ENCODE measurements around the gene LARP1B.
"Not testable (repeated sequence)": the region's sequence is repeated elsewhere in the genome, so short reads cannot be mapped to it uniquely, and the experiment has no call there.

LARP1B gene

DNA sequence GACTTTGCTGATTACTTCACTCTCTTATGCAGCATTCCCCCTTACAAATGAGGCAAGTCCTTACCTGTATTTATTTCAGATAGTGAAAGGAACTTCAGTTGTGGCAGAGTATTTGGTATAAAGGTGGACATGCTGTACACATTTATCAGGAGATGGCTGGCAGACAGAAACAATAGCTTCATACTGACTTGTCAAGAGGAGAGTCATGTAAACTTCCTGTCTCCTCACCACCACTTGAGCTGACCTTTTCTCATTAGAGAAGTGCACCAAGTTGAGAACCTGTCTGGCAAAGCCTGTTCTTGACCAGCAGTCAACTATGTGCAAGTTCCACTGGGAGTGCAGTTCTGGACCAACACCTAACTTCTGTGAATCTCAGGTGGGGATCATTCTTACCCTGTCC is 80.8 kb downstream of the LARP1B start:
- no peak for DNase-seq

DNA sequence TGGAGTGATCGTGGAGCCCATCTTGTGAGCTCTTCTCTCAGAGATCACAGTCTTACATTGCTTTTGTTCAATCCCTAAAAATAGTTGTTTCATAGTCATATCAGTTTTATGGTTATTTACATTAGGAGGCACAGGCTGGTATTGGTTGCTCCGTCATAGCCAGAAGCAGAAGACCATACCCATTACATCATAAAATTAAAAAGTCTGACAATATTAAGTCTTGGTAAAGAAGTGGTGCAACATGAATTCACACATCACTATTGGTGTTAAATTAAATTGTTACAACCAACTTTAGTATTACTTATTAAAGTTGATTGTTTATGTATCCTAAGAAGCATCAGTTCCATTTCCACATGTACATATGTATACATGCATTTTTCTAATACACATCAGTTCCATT is 84.6 kb downstream of the LARP1B start:
- no peak for DNase-seq

DNA sequence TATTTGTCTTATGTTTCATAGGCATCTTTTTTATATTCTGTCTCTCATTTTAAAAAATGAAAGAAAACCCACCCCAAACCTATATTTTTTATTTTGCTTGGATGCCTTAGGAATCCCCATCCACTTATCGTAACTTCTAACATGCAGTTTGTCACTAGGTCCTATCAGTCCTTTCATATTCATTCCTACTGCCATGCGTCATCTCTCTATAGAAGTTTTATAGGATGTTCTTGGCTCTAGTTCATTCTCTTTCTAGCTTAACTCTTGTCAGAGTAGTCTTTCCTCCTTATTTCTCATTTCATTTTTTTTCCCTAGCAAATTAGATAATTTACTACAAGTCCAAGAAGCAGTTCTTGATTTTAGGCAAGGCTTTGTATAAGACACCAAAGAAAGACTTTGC is 92.7 kb downstream of the LARP1B start:
- DNase-seq, result no peak

DNA sequence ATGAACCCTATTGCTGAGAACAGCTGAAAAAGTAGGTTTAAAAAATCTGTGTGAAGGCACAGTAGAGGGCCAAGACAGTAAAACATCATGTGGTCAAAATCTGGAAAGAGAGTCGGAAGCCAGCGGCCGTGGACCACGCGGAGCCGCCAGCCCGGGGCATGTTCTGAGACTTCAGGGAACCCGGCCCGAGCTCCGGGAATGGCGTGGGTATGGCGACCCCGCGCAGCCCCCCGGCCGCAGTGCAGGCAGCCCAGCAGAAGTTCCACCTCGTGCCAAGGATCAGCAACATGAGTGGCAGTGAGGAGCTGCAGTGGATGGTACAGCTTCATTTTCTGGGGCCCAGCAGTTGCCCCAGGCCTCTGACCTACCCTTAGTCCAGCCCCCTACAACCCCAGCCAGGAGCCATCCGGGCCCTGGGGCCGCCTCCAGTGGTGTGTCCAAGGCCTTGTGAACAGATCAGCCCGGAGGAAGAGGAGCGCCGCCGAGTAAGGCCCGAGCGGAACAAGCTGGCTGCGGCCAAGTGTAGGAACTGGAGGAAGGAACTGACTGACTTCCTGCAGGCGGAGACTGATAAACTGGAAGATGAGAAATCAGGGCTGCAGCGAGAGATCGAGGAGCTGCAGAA is 94.2 kb downstream of the LARP1B start:
- DNase-seq, result no peak

DNA sequence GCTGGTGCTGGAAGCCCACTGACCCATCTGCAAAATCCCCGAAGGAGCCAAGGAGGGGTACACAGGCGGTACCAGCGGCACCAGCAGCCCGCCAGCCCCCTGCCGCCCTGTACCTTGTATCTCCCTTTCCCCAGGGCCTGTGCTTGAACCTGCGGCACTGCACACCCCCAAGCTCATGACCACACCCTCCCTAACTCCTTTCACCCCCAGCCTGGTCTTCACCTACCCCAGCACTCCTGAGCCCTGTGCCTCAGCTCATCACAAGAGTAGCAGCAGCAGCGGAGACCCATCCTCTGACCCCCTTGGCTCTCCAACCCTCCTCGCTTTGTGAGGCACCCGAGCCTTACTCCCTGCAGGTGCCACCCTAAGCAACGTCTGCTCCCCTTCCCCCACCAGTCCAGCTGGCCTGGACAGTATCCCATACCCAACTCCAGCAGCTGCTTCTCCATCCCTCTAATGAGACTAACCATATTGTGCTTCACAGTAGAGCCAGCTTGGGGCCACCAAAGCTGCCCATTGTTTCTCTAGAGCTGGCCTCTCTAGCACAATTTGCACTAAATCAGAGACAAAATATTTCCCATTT is 94.9 kb downstream of the LARP1B start:
- no peak for DNase-seq

DNA sequence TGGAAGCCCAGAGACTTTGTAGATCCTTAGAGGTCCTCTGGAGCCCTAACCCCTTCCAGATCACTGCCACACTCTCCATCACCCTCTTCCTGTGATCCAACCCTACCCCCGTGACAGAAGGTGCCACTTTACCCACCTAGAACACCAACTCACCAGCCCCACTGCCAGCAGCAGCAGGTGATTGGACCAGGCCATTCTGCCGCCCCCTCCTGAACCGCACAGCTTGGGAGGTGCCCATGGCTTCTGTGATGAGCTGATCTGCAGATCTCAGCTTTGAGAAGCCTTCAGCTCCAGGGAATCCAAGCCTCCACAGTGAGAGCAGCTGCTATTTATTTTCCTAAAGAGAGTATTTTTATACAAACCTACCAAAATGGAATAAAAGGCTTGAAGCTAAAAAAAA is 95.4 kb downstream of the LARP1B start:
- DNase-seq, result not testable (repeated sequence)

DNA sequence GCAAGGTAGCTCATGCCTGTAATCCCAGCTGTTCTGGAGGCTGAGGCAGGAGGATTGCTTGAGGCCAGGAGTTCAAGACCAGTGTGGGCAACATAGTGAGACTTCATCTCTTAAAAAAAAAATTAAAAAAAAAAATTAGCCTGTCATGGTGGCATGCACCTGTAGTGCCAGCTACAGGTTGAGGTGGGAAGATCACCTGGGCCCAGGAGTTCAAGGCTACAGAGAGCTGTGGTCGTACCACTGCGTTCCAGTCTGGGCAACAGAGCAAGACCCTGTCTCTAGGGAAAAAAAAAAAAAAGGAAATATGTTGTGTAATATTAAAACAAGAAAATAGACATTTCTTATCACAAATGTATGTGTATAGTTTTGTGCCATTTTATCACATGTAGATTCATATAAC is 97.8 kb downstream of the LARP1B start:
- DNase-seq, result no peak

DNA sequence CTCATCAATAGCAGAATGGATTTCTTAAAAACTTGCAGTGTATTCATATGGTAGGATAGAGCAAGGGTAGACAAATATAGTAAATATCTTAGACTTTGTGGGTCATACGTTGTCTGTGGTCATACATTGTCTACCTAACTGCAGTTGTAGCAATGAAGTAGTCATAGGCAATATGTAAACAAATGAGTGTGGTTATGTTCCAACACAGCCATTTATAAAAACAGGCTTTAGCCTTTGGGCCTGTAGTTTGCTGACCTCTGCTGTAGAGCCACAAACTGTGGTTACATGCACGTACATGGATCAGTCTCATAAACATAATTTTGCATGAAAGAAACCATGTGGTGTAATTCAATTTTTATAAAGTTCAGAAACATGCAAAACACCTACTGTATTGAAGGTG is 98.9 kb downstream of the LARP1B start:
- DNase-seq, result no peak

DNA sequence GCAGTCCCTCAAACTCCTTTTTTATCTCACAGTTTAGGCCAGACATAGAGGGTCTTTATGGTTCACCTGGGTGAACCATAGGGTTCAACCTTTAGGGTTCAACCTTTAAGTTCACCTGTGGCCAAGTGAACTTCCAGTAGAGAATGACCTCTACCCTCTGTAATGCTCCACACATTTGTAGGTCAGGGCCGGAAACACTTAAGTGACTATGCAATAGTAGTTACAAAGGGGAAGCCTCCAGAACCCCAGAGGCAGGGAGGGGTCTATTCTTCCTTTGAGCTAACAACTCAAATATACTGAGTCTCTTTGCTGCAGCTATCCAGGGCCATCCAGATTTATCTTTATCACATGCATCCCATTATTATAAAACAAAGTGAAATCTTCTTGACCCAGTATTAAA is 100.0 kb downstream of the LARP1B start:
- no peak for DNase-seq

DNA sequence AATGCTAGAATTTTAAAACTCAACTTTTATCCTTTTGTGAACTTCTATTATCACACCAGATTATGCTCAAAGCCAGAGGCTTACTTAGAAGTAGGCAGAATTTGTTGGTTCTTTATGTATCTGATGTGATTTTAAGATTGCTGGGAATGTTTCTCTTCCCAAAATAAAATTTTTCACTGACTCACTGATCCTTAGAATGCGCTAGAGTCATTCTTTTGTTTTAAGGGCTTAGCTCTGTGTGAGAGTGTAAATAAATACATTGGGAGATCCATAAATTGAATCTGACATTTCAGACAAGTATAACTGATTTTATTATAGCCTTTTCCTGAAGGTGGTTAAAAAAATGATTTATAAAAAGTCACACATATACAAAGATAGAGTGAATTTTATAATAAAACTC is 101.3 kb downstream of the LARP1B start:
- no peak for DNase-seq

DNA sequence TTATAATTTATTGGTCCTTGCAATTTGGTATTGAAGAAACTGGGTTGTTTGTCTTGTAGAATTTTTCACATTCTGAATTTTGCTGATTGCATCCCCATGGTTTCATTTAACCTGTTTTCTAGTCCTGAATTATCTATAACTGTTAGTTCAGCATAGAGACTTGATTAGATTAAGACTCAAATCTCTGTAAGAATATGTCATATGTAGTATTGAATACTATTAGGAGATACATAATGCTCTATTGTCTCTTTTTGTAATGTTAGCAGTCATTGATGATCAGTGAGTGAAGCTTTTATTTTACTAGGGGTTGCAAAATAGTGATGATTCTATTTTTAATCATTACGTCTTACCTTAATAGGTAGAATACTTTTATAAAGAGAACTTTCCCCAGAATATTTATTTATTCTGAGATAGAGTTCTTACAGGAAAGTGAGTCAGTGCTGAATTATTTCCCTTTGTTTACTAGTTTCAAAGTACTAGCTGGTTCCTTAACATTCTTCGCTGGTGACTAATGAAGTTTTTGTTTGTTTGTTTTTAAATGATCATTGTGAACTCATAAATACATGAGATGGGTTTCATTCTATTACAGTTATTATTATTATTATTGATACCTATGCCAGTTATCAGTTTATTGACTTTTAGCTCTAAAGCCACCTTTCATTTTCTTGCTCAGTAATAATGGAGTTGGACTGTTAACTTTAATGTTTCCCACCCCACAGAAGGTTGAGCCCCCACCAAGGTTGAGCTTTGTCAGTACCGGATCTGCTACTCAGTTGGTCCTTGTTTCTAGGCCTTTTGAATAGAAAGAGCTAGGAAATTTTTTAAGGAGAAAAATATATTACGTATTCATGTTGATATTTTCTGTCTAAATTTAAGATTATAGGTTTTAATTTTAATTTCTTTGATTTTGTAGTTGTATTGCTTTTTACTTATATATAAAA is 102.3 kb downstream of the LARP1B start:
- DNase-seq, result no peak

DNA sequence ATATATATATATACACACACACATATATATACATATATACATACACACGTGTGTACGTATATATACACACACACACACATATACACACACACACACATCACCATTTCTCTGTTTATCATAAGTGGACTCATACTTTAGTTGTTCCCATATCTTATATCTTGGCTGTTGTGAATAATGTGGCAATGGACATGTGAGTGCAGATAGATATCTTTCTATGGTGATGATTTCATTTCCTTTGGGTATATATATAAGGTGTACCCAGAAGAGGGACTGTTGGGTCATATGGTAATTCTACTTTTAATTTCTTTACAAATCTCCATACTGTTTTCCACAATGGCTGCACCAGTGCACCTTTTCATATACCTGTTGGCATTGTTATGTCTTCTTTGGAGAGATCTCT is 105.9 kb downstream of the LARP1B start:
- DNase-seq, result no peak

DNA sequence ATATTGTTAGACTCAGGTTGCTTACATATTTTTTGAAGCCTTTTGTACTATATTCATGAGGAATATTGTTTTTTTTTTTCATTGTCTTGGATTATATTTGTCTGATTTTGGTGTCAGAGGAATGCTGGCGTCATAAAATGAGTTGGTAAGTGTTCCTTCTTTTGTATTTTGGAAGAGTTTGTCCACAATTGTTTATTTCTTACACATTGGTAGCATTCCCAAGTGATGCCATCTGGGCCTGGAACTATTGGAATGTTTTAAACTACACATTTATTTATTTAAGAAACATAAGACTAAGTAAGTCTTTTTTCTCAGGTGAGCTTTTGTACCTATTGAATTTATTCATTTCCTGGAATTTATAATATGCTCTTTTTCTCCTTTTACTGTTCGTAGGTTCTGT is 107.6 kb downstream of the LARP1B start:
- no peak for DNase-seq

DNA sequence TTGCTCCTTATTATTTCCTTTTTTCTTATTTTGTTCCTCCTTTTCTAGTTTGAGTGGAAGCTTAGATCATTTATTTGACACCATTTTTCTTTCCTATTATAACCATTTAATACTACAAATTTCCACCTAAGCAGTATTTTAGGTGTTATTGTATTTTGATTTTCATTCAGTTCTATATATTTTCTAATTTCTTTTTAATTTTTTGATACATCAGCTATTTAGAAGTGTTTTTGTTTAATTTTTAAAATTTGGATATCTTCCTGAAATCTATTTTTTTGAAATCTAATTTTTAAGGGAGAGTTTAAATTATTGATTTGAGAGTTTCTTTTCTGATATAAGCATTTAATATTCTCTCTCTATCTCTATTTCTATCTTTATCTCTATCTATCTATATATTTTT is 108.1 kb downstream of the LARP1B start:
- DNase-seq, result no peak

DNA sequence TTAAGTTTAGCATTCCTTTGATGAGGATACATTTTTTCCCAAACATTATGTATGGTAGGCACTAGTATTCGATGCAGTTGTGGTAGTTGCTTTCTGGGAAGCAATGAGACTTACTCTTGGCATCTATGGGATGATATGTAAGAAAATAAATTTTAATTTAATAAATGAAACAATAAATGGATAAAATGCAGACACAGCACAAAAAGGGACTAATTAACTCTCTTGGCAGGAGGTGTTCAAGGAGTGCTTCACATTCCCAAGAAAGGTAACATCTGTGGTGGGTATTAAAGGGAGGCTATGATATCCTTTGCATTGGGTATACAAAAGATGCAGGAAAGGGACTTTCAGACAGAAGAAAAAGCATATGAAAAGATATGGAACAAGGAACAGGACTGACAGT is 115.5 kb downstream of the LARP1B start:
- no peak for DNase-seq

DNA sequence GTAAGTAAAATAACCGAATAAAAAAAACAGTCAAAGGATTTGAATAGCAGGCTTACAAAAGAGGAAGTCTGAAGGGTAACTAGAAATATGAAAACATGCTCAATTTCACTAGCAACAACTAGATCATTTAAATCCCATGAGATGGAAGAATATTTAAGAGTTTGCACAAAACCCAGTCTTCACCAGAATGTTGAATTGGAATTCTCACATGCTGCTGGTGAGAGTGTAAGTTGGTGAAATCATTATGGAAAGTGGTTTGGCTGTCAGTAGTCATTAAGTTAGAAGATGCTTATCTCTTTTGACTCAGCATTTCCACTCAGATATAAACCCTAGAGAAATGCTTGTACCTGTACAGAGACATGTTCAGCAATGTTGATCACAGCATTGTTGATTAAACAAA is 116.4 kb downstream of the LARP1B start:
- no peak for DNase-seq

DNA sequence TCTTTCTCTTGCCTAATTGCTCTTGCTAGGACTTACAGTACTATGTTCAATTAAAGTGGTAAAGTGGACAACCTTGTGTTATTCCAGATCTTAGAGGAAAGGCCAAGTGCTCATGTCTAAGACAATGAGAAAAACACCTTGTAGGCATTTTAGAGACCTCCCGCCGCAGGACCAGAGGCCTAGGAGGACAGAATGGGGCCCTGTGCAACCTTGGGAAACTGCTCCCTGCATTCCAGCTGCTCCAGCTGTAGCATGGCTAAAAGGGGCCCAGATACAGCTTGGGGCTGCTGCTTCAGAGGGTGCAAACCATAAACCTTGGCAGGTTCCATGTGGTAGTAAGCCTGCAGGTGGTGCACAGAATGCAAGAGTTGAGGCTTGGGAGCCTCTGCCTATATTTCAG is 125.5 kb downstream of the LARP1B start:
- DNase-seq, result no peak

DNA sequence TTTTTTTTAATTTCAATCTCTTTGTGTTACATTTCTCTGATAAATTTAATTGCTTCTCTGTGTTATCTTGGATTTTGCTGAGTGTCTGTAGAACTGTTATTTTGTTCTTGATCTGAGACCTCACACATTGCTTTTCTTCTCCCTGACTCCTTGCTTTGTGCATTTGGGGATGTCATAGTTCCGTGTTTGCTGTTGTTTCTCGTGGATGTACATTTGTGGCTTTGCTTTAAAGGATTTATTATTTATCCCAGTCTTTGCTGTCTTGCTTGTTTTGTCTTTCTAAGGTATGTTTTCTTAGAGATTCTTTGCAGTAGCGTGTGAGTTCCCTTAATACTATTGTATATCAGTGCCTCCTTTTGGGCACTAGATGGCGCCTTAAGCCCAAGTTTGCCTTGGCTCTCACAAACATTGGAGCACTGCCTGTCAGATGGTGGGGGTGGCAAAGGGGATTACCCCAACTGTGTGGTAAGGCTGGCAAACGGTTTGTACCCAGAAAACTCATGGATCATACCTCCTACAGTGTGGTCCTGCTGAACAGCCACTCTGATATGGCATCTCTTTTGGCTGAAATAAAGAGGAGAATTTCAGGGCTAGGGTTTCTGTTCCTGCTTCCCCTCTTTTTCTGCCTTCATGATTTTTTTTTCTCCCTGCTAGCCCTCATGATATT is 130.1 kb downstream of the LARP1B start:
- DNase-seq, result peak; percentile 35

DNA sequence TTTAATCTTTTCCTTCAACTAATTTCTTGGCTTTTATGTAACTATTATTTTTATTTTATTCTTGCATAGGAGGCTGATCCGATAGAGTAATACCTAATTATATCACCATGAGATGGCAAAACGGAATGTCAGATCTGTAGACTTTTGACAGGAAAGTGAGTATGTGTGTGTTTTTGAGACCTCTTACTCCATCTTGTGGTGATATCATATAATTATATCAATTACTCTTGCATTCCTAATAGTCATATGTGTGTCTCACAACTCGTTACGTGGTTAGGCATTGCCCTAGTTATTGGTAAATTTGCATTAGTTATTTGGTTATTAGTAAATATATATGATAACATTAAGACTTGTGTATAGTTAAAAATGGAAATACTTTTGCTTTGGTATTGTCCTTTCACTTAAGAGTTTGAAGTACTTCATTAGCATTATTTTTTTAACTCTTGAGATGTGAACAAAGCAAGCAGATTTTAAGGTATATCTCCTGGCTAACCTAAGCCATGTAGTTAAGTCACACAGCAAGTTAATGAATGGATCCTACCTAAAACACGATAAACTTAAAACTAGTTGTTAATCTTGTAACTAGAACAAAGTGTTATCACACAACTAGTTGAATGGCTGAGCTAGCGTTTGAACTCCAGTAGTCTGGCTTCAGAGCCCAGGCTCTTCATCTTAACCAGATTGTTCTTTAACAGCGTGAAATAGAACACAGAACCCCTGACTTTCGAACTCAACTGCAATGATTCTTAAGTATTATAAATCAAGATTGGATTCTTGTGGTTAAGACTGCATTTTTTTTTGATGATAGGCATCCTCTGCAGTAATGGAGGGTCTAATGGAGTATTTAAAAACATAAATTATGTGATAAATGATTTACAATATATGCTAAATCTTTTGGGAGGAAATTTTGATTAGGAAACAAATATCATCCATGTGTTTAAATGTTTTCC is 159.4 kb downstream of the LARP1B start:
- no peak for DNase-seq

DNA sequence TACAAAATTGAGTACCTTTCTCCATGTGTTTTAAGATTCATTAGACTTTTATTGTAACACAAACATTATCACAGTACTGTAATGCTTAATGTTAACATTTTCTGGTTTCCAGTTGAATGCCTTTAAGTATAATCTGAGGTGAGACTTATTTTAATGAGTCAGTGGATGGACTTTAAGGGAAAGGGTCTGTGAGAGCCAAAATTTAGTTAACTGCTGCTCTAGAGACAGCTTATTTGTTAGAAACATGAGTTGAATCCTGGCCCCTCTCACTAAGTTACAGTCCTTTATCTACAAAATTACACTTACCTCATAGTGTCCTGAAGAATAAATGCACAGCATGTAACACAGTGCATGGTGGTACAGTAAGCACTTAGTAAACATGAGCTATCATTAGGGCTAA is 160.5 kb downstream of the LARP1B start:
- DNase-seq, result no peak

DNA sequence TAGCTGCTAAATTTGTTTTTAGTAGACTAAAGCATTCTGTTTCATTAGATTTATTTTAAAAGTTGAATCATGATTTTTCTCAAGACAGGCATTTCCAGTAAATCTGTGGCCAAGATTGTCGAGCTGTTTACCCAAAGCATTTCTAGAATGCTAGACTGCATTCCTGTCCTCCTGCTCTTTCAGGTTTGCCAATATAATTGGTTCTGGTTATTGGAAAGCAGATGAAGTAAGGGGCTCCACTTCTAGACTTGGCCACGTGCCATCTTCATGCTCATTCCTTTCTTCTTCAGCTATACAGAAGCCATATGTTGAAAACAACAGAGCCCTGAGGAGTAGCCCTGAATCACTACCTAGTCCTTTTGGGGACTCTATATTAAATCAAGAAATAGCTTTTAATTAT is 164.0 kb downstream of the LARP1B start:
- no peak for DNase-seq

DNA sequence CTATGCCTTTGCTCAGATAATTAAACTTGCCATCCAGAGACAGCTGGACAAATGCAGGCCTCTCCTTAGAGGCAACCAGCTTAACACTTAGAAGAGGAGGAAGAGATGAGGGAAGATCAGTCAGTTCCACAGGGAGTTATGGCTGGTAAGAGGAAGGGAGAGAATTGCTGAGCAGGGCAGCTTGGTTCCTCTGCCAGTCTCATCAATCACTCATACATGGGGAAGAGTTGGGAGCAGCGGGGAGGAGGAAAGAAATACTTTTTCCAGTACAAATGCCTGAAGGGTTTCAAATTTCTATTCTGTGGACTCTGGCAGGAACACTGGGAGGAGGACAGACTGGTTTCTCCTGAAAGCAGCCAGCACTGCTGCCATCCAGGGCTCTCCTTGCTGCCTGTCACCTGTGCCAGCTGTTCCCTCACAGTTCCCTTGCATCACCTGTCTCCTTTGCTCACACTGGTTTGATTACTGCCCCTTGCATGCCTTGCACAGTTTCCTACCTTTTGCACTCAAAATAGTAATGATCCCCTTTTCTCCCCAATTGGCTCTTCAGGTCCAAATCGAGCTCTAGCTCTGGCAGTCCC is 167.0 kb downstream of the LARP1B start:
- no peak for DNase-seq

Data from NCI-H1048 (cell line).